HS-27A (cell line): ENCODE data around the gene RBM10.

Experiments
- DNase-seq: peaks from one replicate; pipeline ENCODE4 v3.0.0-alpha.2; 2012; ENCODE audit warnings: low read depth, missing footprints

The RBM10 gene

GRCh38 chrX:47218280-47218919 is 73.4 kb downstream of the RBM10 start, which contains the start of gene CDK16:
Gene CDK16, plus strand, starts transcription at chrX:47218681. Its CDS starts 4,877 bp downstream, at chrX:47223558.
- peak; percentile 46 for DNase-seq

- DNase-seq = no peak
Observed at GRCh38 chrX:47218920-47219815, 74.1 kb downstream of the RBM10 start.

DNA sequence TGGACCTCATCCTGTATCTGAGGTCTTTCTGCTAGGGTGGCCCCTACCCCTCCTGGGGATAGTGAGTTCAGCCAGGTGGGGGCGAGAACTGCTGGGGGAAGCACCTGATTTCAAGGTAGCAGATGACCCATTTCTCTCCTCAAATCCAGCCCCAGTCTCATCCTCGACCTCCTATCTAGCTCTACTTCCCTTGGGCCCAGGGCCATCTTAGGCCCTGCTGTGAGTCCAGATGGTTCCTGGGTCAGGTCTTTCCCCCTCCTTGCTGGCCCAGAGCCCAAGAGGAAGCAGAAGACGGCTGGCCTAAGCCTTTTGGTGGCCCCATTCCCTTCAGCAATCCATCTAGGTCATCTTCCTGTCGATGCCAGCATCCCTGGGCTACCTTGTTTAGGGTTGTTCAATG is 76.7 kb downstream of the RBM10 start:
- DNase-seq = no peak

- no peak for DNase-seq
Observed at GRCh38 chrX:47222751-47223350, 77.8 kb downstream of the RBM10 start.

DNA sequence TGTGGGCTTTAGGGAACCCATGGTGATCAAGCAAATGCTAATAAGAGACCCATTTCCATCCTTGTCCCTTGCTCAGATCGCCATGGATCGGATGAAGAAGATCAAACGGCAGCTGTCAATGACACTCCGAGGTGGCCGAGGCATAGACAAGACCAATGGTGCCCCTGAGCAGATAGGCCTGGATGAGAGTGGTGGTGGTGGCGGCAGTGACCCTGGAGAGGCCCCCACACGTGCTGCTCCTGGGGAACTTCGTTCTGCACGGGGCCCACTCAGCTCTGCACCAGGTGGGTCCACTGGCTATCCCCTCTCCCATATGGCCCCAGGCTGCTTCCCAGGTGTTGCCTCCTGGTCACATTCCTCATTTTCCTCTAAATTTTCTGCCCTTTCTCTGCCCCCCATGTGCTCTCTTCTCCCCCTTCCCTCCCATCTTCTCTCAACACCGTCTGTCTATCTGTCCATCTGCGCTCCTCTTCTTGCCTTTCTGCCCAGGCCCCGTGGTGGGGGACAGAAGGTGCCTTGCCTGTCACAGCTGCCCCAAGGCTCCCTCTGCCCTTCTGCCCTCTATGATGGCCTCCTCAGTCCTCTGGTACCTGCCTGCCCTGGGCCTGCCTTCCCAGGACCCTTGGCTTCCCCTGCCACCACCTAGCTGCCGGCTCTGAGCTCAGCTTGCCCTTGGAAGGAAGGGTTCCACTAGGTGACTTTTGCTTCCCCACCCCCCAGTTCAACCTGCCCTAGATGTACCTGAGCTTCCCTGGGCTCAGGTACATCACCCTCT is 78.6 kb downstream of the RBM10 start:
- no peak for DNase-seq

GRCh38 chrX:47224266-47224895 is 79.4 kb downstream of the RBM10 start:
- DNase-seq = no peak

- DNase-seq = no peak
Observed at GRCh38 chrX:47224896-47225290, 79.9 kb downstream of the RBM10 start.

DNA sequence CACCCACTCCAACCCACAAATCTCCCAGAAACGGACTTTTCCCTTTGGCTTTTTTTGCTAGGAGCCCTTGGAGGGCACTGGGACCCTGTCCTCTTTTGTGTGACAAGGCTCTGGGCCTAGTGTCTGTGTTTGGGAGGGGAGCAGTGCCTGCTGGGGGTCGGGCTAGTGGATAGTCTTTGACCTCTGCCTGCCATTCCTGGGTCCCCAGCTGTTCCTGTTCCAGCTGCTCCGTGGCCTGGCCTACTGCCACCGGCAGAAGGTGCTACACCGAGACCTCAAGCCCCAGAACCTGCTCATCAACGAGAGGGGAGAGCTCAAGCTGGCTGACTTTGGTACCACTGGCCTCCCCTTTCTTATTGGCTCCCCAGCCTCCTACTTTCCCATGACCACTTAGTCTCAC is 81.0 kb downstream of the RBM10 start:
- no peak for DNase-seq

DNA sequence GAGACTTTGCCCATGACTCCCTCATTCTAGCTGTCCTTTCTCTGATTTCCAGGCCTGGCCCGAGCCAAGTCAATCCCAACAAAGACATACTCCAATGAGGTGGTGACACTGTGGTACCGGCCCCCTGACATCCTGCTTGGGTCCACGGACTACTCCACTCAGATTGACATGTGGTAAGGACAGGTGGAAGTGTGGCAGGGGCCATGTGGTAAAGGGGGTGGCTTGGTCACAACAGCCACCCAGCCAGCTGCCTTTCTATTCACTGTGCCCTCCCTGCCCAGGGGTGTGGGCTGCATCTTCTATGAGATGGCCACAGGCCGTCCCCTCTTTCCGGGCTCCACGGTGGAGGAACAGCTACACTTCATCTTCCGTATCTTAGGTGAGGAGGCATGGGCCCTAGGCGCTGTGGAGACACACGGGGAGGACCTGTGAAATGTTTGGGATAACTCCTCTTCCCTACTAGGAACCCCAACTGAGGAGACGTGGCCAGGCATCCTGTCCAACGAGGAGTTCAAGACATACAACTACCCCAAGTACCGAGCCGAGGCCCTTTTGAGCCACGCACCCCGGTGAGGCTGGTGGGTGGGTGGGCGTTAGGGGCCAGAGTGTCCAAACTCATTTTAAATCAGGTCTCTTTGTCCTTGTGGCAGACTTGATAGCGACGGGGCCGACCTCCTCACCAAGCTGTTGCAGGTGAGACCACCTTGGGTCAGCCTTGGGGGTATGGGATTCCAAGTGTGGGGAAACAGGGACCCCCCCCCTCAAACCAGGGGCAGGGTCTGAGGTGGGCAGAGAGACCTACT is 81.7 kb downstream of the RBM10 start:
- no peak for DNase-seq

- no peak for DNase-seq
Observed at GRCh38 chrX:47227334-47227583, 82.2 kb downstream of the RBM10 start.

- no peak for DNase-seq
Observed at GRCh38 chrX:47228550-47229270, 83.7 kb downstream of the RBM10 start.

GRCh38 chrX:47229427-47229826 is 84.4 kb downstream of the RBM10 start:
- no peak for DNase-seq

DNA sequence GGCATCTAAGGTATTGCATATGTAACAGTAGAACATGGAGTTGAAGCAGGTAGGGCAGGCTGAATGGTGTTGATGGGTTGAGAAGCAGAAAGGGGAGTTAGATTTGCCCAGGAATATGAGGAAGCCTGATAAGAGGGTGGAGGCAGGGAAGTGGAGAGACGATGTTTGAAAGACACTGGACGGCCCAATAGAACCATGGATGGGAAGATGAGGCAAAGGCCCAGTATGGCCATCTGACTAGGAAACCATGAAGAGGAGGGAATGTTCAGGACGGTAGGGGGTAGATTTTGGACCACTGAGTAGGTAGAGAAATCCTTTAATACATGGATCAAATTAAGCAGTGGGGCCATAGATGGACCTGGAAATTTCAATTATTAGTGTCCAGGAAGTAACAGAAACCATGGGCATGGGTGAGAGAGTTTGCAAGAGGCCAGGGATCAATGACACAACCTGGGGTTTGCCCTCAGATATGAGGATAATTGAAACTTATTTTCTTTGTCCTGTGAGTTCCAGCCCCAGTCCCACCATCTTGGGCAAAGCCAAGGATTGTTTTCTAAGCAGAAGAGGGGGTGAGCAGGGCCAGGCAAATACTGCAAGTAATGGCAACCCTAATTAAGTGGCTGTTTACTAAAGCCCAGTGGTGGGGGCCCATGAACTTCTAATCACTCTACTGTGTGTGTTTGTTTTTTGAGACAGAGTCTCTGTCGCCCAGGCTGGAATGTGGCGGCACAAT is 85.3 kb downstream of the RBM10 start:
- no peak for DNase-seq

- no peak for DNase-seq
Observed at GRCh38 chrX:47231167-47231566, 86.1 kb downstream of the RBM10 start.

- no peak for DNase-seq
Observed at GRCh38 chrX:47232197-47232802, 87.3 kb downstream of the RBM10 start.

DNA sequence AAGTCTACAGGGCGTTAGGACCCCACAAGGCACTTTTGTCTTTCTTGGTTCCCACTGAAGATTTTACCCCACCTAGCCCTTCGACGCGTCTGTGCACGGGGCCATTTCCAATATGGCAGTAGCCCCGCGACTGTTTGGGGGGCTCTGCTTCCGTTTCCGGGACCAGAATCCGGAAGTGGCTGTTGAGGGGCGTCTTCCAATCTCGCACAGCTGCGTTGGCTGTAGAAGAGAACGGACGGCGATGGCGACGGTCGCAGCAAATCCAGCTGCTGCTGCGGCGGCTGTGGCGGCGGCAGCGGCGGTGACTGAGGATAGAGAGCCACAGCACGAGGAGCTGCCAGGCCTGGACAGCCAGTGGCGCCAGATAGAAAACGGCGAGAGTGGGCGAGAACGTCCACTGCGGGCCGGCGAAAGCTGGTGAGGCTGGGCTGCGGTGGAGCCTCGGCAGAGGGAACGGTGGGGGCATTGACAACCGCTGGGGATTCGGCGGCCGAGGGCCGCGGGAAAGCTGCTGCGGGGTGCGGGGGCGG is 87.8 kb downstream of the RBM10 start, which contains the start of gene USP11:
Gene USP11, plus strand, starts transcription at position 207 of the 530 bp plus-strand sequence. Its CDS starts 35 bp downstream, at position 242.
- peak; percentile 9 for DNase-seq

DNA sequence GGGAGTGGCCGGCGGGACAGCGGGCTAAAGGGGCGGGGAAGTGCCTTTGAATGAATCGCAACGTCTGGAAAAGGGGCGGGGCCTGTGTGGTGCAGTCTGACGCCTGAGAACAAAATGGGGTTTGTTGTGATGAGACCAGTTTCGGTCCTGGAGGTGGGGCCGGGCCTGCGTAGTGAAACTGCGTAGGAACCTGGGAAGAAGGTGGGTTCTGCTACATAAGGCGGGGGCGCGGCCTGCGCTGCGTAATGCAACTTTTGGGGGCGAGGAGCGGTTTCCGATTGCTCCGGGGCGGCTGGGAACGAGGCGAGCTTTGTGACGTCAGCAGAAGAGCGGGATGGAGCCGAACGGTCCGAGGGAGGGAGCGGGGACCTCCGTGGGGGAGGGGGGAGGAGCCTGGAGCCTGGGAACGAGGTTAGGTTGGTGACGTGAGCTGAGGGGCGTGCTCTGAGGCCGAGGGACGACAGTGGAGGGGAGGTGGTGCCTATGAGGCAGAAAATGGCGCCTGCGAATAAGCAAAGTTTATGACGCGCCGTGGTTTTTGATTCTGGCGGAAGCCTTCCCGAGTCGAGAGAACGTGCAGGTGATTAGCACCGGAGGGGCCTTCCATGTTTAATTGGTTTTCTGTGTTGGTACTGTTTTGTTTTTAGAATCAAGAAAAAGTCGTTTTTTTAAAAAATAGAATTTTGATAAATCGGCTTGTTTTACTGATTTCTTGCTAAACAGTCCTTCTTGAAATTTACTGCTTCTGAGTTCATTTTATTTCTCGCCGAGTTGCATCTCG is 88.5 kb downstream of the RBM10 start:
- DNase-seq = peak; percentile 64

DNA sequence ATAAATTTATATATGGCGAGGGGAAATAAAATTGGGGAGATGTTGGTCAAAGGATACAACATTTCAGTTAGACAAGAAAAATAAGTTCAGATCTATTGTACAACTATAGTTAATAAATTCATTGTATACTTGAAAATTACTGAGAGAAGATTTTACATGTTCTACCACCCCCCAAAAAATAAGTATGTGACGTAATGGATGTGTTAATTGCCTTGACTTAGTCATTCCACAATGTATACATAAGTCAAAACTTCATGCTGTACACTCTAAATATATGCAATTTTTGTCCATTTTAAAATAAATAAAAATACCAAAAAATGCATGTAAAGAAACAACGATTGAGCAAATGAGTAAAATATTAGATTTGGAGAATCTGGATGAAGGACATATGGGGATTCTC is 89.6 kb downstream of the RBM10 start:
- no peak for DNase-seq
